Right atrium auricular region (tissue), 2 donors: ENCODE data around the gene KANK2. TPM values are rescaled to one million over a fixed set of nuclear protein-coding genes. Genes with fewer than 3 reads are reported as not detected.

Experiments
- DNase-seq: peaks from one replicate; pipeline ENCODE4 v3.0.0-alpha.2; 2019; ENCODE audit warnings: low spot score
- H3K27ac ChIP-seq, 2 donors: fragments of 200-600 bp; sonication (generic); 1 replicate in 1 of 2; 2 replicates in 1 of 2; pipeline ENCODE4 v1.5.1; 2016 to 2019
- H3K27me3 ChIP-seq, 2 donors: fragments of 200-600 bp; sonication (generic); one replicate each; pipeline versions ENCODE4 v1.5.1 to v1.6.0; 2017 to 2019
- H3K36me3 ChIP-seq: fragments of 200-600 bp; sonication (generic); one replicate; pipeline ENCODE4 v1.5.1; 2016
- H3K4me1 ChIP-seq, 2 donors: fragments of 200-600 bp; sonication (generic); one replicate each; pipeline versions ENCODE4 v1.5.1 to v1.6.0; 2017 to 2019
- H3K4me3 ChIP-seq, 2 donors: fragments of 200-600 bp; sonication (generic); 1 replicate in 1 of 2; 2 replicates in 1 of 2; pipeline ENCODE4 v1.5.1; 2017 to 2019; ENCODE audit warnings: mild to moderate bottlenecking in 1 of 2, moderate library complexity in 1 of 2
- H3K9me3 ChIP-seq, 2 donors: fragments of 200-600 bp; sonication (generic); one replicate each; pipeline ENCODE4 v1.5.1; 2019
- total RNA-seq, 2 donors: library from RNA; depleted of rRNA; stranded (reverse); fragments of >200 nt; gene quantifications; one replicate each; pipeline ENCODE4 v1.1.0, GENCODE V29; 2016
- TF ChIP-seq, protein P1 (sequence below), 2 donors: fragments of 200-600 bp; sonication (generic); IDR thresholded peaks; one replicate each; pipeline ENCODE4 v1.5.1; 2019; ENCODE audit warnings: antibody characterized with exemption in 2 of 2

Gene KANK2
- total RNA-seq, 2 donors from 2014 or later: 445 to 622 TPM

DNA sequence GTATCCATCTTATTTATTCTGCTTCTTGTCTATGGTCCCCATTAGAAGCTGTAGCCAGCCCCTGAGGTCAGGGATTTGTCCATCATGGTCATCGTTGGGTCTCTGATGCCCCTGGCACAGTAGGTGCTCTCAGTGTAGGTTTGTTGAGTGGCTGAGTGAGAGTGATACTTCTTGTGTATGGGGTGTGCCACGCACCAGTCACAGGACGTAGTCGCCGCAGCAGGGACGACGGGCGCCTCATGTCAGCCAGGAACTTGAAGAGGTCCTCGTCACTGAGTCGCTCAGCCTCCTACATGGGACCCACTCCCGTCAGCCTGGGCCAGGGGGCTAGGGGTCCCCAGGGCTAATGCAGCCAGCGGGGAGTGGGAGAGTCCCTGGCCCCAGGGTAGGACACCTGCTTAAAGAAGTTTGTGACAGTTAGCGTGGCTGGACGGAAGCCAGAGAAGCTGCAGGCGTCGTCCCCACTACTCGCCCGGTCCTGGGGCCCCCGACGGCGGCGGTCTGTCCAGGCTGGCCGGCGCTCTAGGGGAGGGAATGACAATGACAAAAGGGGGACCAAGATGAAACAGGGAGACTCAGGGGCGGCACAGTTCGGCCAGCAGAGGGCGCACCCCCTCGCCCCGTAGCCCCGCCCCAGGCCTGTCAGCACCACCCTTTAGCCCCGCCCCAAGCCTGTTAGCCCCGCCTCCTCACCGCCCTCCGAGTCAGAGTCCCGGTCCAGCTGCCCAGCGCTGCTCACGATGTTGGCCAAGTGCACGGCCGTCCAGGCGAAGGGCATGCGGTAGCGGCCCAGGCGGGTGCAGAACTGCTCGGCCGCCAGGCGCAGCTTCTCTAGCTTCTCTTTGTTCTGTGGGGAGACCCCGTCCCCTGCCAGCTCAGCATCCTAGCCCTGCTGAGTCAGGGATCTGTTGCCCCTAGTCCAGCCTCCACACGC lies 45.8 kb upstream of the KANK2 start:
- Histone ChIP-seq H3K4me1 (peaks cover 0 to 25% of the 10 kb centered on the region in 2 donors), H3K9me3 (no peaks in the 10 kb centered on the region), H3K27ac (peak overlapping the region; percentile 46 to 67), H3K27me3 (no peaks in the 10 kb centered on the region), H3K36me3 (peaks cover 25% of the 10 kb centered on the region), H3K4me3 (no peak overlapping the region)
- peak; percentile 93 for DNase-seq
- TF ChIP-seq, protein P1, sequence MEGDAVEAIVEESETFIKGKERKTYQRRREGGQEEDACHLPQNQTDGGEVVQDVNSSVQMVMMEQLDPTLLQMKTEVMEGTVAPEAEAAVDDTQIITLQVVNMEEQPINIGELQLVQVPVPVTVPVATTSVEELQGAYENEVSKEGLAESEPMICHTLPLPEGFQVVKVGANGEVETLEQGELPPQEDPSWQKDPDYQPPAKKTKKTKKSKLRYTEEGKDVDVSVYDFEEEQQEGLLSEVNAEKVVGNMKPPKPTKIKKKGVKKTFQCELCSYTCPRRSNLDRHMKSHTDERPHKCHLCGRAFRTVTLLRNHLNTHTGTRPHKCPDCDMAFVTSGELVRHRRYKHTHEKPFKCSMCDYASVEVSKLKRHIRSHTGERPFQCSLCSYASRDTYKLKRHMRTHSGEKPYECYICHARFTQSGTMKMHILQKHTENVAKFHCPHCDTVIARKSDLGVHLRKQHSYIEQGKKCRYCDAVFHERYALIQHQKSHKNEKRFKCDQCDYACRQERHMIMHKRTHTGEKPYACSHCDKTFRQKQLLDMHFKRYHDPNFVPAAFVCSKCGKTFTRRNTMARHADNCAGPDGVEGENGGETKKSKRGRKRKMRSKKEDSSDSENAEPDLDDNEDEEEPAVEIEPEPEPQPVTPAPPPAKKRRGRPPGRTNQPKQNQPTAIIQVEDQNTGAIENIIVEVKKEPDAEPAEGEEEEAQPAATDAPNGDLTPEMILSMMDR (IDR thresholded peaks at IDR 0.05): peak; percentile 84 to 90

DNA sequence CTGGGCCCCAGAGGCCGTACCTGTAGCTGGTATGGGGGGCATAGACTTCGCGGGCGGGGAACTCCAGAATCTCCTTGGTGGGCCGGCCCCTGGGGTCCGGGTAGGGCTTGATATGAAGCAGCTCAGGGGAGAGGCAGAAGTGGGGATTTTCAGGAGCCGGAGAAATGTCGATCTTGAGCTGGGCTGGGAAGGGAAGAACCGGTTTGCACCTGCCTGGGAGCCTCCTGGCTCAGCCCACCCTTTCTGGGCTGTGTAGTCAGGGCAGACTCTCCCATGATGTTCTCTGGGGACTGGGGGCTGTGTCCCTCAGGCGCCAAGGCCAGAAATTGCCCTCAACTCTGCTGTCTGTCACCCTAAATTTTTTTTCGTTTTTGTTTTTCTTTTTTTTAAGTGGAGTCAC lies 44.7 kb upstream of the KANK2 start:
- Histone ChIP-seq H3K9me3 (no peaks in the 10 kb centered on the region), H3K4me3 (no peak overlapping the region), H3K4me1 (peaks cover 0 to 14% of the 10 kb centered on the region in 2 donors), H3K36me3 (peaks cover 25% of the 10 kb centered on the region), H3K27ac (no peak overlapping the region), H3K27me3 (no peaks in the 10 kb centered on the region)
- DNase-seq: no peak
- TF ChIP-seq, protein P1 (IDR thresholded peaks at IDR 0.05): no peak

DNA sequence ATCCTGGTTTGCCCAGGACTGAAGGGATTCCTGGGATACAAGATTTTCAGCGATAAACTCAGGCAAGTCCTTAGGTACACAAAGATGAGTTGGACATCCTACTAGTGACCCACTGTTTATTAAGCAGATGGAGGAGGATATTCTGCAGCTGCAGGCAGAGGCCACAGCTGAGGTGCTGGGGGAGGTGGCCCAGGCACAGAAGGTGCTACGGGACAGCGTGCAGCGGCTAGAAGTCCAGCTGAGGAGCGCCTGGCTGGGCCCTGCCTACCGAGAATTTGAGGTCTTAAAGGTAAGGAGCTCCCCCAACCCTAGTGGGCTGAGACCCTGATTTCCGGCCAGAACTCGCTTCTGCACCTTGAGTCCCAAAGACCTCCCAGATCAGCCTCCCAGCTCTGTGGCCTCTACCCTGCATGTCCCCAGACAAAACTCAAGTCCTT lies 42.7 kb upstream of the KANK2 start:
- no peak overlapping the region for H3K27ac ChIP-seq
- no peak for DNase-seq
- H3K9me3 ChIP-seq: no peaks in the 10 kb centered on the region
- TF ChIP-seq, protein P1 (IDR thresholded peaks at IDR 0.05): no peak
- peaks cover 25% of the 10 kb centered on the region for H3K36me3 ChIP-seq
- no peaks in the 10 kb centered on the region for H3K27me3 ChIP-seq
- H3K4me1 ChIP-seq: peaks cover 0 to 8% of the 10 kb centered on the region in 2 donors
- H3K4me3 ChIP-seq: no peak overlapping the region

DNA sequence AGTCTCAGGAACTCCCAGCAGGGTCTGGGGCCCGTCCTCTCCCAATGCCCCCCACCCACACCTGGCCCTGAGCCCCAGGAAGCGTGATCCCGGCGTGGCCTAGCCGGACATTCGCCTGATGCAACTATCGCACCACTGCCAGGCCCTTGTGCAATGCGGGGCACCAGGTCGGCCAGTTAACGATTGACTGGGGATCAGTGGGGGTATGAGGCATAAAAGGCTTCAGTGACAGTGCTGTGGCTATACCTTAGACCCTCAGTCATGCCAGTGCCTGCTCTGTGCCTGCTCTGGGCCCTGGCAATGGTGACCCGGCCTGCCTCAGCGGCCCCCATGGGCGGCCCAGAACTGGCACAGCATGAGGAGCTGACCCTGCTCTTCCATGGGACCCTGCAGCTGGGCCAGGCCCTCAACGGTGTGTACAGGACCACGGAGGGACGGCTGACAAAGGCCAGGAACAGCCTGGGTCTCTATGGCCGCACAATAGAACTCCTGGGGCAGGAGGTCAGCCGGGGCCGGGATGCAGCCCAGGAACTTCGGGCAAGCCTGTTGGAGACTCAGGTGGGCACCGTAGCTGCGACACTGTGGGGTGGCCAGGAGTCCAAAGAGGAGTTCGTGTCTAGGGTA lies 42.1 kb upstream of the KANK2 start, which contains the start of gene ANGPTL8:
Gene ANGPTL8 (plus strand): TSS at position 243 of the 624 bp plus-strand sequence. CDS start 19 bp downstream, at position 262.
- Histone ChIP-seq H3K27me3 (no peaks in the 10 kb centered on the region), H3K4me1 (peaks cover 0 to 8% of the 10 kb centered on the region in 2 donors), H3K36me3 (peaks cover 25% of the 10 kb centered on the region), H3K27ac (no peak within 1 kb of the TSS), H3K4me3 (no peak within 1 kb of the TSS), H3K9me3 (no peaks in the 10 kb centered on the region)
- TF ChIP-seq, protein P1 (IDR thresholded peaks at IDR 0.05): no peak
- DNase-seq: no peak

DNA sequence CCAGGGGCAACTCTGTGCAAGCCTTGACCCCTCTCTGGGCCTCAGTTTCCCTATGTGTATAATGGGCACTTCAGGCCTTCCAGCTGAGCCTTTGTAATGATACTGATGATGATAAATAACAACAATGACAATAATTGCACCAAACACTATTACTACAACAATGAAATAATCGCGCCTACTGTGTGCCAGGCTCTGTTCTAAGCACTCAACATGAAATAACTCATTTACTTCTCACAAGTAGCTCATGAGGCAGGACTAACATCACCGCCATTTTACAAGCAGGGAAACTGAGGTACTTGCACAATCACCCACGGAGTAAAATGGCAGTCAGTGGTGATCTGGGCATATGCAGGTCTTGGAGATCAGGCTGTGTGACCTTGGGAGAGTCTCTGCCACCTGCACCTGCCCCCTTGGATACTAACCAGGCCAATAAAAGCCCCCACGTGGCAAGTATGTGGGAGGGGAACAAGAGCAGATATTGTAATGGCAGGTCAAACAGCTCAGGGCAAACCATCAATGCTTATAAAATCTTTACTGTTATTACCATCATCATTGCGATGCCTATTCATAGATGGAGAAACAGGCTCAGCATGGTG lies 41.5 kb upstream of the KANK2 start:
- Histone ChIP-seq H3K9me3 (no peaks in the 10 kb centered on the region), H3K27me3 (no peaks in the 10 kb centered on the region), H3K4me1 (peaks cover 0 to 5% of the 10 kb centered on the region in 2 donors), H3K4me3 (no peak overlapping the region), H3K36me3 (peaks cover 25% of the 10 kb centered on the region), H3K27ac (no peak overlapping the region)
- no peak for DNase-seq
- TF ChIP-seq, protein P1 (IDR thresholded peaks at IDR 0.05): no peak
